ENCODE measurements around the gene C12orf76. TPM values are rescaled to one million over a fixed set of nuclear protein-coding genes. Genes with fewer than 3 reads are reported as not detected.
A peak's percentile ranks its signal among the peaks of the same experiment; 100 is the strongest.

The C12orf76 gene
- total and polyA plus RNA-seq, 9 of the 15 experiments (the other 6 are each of a cell fraction or from before 2014, with no cell fraction given) = 6.3 to 38.6 (median 12.3) TPM

DNA sequence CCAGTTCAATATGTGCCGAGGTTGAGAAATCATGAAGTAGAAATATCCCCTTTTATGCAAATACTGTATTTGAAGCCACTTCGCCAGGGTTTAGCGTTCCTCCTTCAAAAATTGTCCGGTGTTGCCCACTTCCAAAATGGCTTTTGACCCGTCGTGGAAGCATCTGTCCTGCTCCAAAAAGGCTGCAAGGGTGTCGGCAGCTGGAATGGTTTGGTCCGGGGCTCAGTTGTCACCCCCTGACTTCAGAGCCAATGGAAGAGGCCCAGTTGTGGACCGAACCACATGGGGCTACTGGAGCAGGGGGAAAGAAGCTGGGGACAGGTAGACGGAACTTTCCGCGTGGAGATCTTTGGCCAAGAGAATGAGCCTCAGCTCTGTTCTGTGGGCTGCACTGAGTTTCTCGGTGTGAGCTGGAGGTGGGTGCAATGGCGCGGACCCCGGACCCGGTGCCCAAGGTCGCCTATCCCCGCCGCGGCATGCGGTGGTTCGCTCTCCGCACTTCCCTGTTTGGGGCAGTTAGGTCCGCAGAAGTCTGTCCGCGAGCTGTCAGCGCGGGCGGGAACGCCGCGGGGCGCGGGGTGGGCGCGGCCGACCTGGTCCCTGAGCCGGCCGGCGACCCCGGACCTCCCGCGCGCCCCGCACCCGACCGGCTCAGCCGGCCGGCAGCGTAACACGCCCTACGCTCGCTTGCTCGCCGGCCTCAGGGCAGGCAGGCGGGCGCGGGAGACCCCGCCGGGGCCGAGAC is 49.2 kb downstream of the C12orf76 start, which contains the start of gene ANKRD13A (continued):
- no peak for TF ChIP-seq ZNF212 (CRISPR knock-in tag; IDR thresholded peaks at IDR 0.05)
- TF ChIP-seq MTA3 (IDR thresholded peaks at IDR 0.05; ENCODE audit: borderline replicate concordance) = peak; percentile 91; the same call in 1 of the 2 replicates
- TF ChIP-seq, protein P1, sequence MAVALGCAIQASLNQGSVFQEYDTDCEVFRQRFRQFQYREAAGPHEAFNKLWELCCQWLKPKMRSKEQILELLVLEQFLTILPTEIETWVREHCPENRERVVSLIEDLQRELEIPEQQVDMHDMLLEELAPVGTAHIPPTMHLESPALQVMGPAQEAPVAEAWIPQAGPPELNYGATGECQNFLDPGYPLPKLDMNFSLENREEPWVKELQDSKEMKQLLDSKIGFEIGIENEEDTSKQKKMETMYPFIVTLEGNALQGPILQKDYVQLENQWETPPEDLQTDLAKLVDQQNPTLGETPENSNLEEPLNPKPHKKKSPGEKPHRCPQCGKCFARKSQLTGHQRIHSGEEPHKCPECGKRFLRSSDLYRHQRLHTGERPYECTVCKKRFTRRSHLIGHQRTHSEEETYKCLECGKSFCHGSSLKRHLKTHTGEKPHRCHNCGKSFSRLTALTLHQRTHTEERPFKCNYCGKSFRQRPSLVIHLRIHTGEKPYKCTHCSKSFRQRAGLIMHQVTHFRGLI (CRISPR knock-in tag; IDR thresholded peaks at IDR 0.05) = no peak
- TF ChIP-seq ZNF644 (tag; IDR thresholded peaks at IDR 0.05; ENCODE audit: low read depth) = no peak
- TF ChIP-seq HDGF (IDR thresholded peaks at IDR 0.05) = no peak
- no peak; the same call in 1 of the 2 replicates for TF ChIP-seq TRIM28 (IDR thresholded peaks at IDR 0.05)
- no peak for TF ChIP-seq ZNF347 (CRISPR knock-in tag; IDR thresholded peaks at IDR 0.05; ENCODE audit: low read depth)
- no peak for TF ChIP-seq C11orf30 (IDR thresholded peaks at IDR 0.05; ENCODE audit: low read depth)
- TF ChIP-seq, protein P2, sequence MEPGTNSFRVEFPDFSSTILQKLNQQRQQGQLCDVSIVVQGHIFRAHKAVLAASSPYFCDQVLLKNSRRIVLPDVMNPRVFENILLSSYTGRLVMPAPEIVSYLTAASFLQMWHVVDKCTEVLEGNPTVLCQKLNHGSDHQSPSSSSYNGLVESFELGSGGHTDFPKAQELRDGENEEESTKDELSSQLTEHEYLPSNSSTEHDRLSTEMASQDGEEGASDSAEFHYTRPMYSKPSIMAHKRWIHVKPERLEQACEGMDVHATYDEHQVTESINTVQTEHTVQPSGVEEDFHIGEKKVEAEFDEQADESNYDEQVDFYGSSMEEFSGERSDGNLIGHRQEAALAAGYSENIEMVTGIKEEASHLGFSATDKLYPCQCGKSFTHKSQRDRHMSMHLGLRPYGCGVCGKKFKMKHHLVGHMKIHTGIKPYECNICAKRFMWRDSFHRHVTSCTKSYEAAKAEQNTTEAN (CRISPR knock-in tag; IDR thresholded peaks at IDR 0.05) = peak; percentile 79; the same call in 1 of the 2 replicates
- no peak for TF ChIP-seq CAMTA2 (CRISPR knock-in tag; conservative IDR thresholded peaks at IDR 0.05)
- TF ChIP-seq ATF1 (CRISPR knock-in tag; IDR thresholded peaks at IDR 0.05) = no peak
- TF ChIP-seq ATF1 (tag; IDR thresholded peaks at IDR 0.05) = peak; percentile 81
- peak; percentile 97 for TF ChIP-seq BHLHE40 (IDR thresholded peaks at IDR 0.05; ENCODE audit: low read length)
- TF ChIP-seq KLF1 (tag; IDR thresholded peaks at IDR 0.05) = no peak; the same call in none of the 2 replicates
- TF ChIP-seq RBM22 (IDR thresholded peaks at IDR 0.05; ENCODE audit: low read depth, low read length, poor library complexity, severe bottlenecking) = no peak
- peak in 1 of 2 experiments; percentile 80; a peak in 2 of 4 replicates for TF ChIP-seq TRIM24 (IDR thresholded peaks at IDR 0.05)
- TF ChIP-seq ZNF57 (CRISPR knock-in tag; IDR thresholded peaks at IDR 0.05) = no peak
- TF ChIP-seq, protein P3, sequence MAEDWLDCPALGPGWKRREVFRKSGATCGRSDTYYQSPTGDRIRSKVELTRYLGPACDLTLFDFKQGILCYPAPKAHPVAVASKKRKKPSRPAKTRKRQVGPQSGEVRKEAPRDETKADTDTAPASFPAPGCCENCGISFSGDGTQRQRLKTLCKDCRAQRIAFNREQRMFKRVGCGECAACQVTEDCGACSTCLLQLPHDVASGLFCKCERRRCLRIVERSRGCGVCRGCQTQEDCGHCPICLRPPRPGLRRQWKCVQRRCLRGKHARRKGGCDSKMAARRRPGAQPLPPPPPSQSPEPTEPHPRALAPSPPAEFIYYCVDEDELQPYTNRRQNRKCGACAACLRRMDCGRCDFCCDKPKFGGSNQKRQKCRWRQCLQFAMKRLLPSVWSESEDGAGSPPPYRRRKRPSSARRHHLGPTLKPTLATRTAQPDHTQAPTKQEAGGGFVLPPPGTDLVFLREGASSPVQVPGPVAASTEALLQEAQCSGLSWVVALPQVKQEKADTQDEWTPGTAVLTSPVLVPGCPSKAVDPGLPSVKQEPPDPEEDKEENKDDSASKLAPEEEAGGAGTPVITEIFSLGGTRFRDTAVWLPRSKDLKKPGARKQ (CRISPR knock-in tag; IDR thresholded peaks at IDR 0.05) = no peak
- TF ChIP-seq ZNF76 (CRISPR knock-in tag; IDR thresholded peaks at IDR 0.05; ENCODE audit: borderline replicate concordance) = no peak
- TF ChIP-seq, protein P4, sequence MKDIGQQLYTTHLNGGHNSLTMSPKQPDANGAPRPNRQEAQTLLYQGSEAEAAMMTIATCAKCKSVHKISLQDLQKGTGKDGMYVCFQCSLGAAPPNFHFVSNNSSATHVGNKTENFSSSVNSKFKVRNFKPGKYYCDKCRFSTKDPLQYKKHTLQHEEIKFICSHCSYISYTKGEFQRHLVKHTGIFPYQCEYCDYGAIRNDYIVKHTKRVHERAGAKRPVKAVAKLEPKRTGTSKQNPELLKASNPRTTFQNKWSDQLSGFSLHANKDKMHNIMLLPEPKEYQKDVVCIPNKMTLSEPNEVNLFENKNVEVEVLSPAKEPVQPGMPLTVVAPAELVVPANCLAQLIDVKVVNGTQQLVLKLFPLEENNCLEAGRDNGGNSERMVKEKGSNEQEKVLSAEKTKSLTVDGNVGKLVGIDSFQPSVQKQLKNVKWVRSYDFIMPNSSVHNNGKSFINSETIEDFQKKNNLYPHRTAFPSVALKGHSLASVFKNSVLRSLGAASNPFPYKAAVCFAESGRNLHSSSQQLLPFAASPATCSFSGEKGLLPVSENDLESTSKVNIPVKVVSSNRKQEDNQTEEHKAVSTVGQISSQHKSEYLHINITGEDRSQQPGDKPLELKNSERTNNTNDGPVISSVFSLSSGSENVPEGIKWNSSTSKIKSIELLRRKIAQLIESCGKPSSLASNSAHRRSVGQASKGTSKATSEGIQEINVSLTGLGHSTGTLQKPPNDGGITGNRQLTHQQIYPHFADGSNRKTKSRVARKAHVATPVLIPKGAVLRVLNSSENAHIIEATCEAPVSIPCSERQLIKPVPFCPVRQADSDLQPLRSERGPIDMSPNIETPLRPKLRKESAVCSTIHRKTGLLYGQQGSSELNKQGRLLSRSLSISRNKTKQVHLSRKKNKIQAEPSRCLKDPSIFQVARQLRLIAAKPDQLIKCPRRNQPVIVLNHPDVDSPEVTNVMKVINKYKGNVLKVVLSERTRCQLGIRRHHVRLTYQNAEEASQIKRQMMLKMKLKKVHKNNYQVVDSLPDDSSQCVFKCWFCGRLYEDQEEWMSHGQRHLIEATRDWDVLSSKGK (CRISPR knock-in tag; IDR thresholded peaks at IDR 0.05) = no peak
- peak; percentile 49; the same call in 1 of the 2 replicates for TF ChIP-seq DPF2 (IDR thresholded peaks at IDR 0.05)
- no peak for TF ChIP-seq MCM2 (IDR thresholded peaks at IDR 0.05; ENCODE audit: low read depth)
- TF ChIP-seq NR4A1 (CRISPR knock-in tag; IDR thresholded peaks at IDR 0.05) = no peak
- TF ChIP-seq NR4A1 (tag; IDR thresholded peaks at IDR 0.05) = peak; percentile 53

Measured in K562 (cell line).